Measurements from ENCODE around the gene KIF5C. TPM values are rescaled to one million over a fixed set of nuclear protein-coding genes. Genes with fewer than 3 reads are reported as not detected.

Gene KIF5C
- total and polyA plus RNA-seq, 2 of the 13 experiments (the other 11 are each of a cell fraction or from before 2014, with no cell fraction given): 0.15 to 0.20 TPM

- Histone ChIP-seq H3K4me1 (ENCODE audit: insufficient read depth, low read length) (no peaks in the 10 kb centered on the region), H3K4me2 (ENCODE audit: low read depth, low read length) (no peak overlapping the region), H3K36me3 (replicated peaks in 1 of 2; ENCODE audit: control insufficient read depth in 1 of 2, insufficient read depth in 2 of 2, low read length in 2 of 2) (no peaks in the 10 kb centered on the region), H3K27me3 (ENCODE audit: control insufficient read depth in 1 of 2, insufficient read depth in 2 of 2, low read length in 2 of 2) (peaks cover 0 to 15% of the 10 kb centered on the region in 2 experiments; a peak in 2 of 5 replicates), H4K20me1 (ENCODE audit: insufficient read depth, low read length) (no peaks in the 10 kb centered on the region), H3K9me3 (ENCODE audit: low read length) (no peaks in the 10 kb centered on the region), H3K4me3 (replicated peaks in 1 of 3; ENCODE audit: insufficient read depth in 1 of 3, low read depth in 2 of 3, low read length in 3 of 3) (no peak overlapping the region), H3K79me2 (ENCODE audit: insufficient read depth, low read length) (no peaks in the 10 kb centered on the region), H3K9ac (ENCODE audit: insufficient read depth, low read depth, low read length) (no peak overlapping the region), H2AFZ (ENCODE audit: low read length) (no peak overlapping the region), H3K27ac (ENCODE audit: extremely low read length, insufficient read depth, low read length) (no peak overlapping the region)
- no peak for TF ChIP-seq NFKB2 (CRISPR knock-in tag; IDR thresholded peaks at IDR 0.05; ENCODE audit: borderline replicate concordance)
- no peak for TF ChIP-seq ZNF207 (IDR thresholded peaks at IDR 0.05; ENCODE audit: borderline replicate concordance)
- TF ChIP-seq ZFP82 (CRISPR knock-in tag; IDR thresholded peaks at IDR 0.05; ENCODE audit: borderline replicate concordance): no peak
- no peak for TF ChIP-seq HOMEZ (CRISPR knock-in tag; IDR thresholded peaks at IDR 0.05; ENCODE audit: low read depth)
- no peak for TF ChIP-seq HNRNPLL (IDR thresholded peaks at IDR 0.05; ENCODE audit: low read depth, low read length, poor library complexity, severe bottlenecking)
- WGBS (ENCODE audit: low lambda C conversion rate): 0% methylated on average over 1 of the region's 1 CpG
- FAIRE-seq (no peak), DNase-seq (ENCODE audit: low spot score) (no peak), ATAC-seq (no peak)
- CTCF ChIA-PET (ENCODE audit: low intra/inter-chr PET ratio, low total read pairs): no interaction called here
- no TSS peak for BruUV-seq (replicated peaks)
- in situ Hi-C loops (cut with HindIII; ENCODE audit: extremely low pct_ligation_motif_present, low pct_unique_long_range_greater_than_20kb): no loop called here
- POLR2A ChIA-PET: no interaction called here
- intact Hi-C loops (cut with micrococcal nuclease; ENCODE audit: unreplicated experiment): no loop called here
Measured at GRCh38 chr2:148966438-148966758, 91.4 kb downstream of the KIF5C start.

- Histone ChIP-seq H3K79me2 (ENCODE audit: insufficient read depth, low read length) (no peaks in the 10 kb centered on the region), H3K9ac (ENCODE audit: insufficient read depth, low read depth, low read length) (no peak overlapping the region), H3K27me3 (ENCODE audit: control insufficient read depth in 1 of 2, insufficient read depth in 2 of 2, low read length in 2 of 2) (peaks cover 0 to 15% of the 10 kb centered on the region in 2 experiments; a peak in 2 of 5 replicates), H3K27ac (ENCODE audit: extremely low read length, insufficient read depth, low read length) (no peak overlapping the region), H3K4me2 (ENCODE audit: low read depth, low read length) (no peak overlapping the region), H3K4me3 (replicated peaks in 1 of 3; ENCODE audit: insufficient read depth in 1 of 3, low read depth in 2 of 3, low read length in 3 of 3) (no peak overlapping the region), H3K9me3 (ENCODE audit: low read length) (no peaks in the 10 kb centered on the region), H3K36me3 (replicated peaks in 1 of 2; ENCODE audit: control insufficient read depth in 1 of 2, insufficient read depth in 2 of 2, low read length in 2 of 2) (no peaks in the 10 kb centered on the region), H2AFZ (ENCODE audit: low read length) (no peak overlapping the region), H4K20me1 (ENCODE audit: insufficient read depth, low read length) (no peaks in the 10 kb centered on the region), H3K4me1 (ENCODE audit: insufficient read depth, low read length) (no peaks in the 10 kb centered on the region)
- DNase-seq (ENCODE audit: low spot score) (no peak), FAIRE-seq (no peak), ATAC-seq (no peak)
- intact Hi-C loops (cut with micrococcal nuclease; ENCODE audit: unreplicated experiment) (no loop called here), in situ Hi-C loops (cut with HindIII; ENCODE audit: extremely low pct_ligation_motif_present, low pct_unique_long_range_greater_than_20kb) (no loop called here)
- BruUV-seq (replicated peaks): no TSS peak
- ChIA-PET POLR2A (no interaction called here), CTCF (ENCODE audit: low intra/inter-chr PET ratio, low total read pairs) (no interaction called here)
- WGBS (ENCODE audit: low lambda C conversion rate): 34% methylated on average over 7 of the region's 7 CpGs
- TF ChIP-seq ZBTB33 (CRISPR knock-in tag; IDR thresholded peaks at IDR 0.05) (no peak), ZNF781 (CRISPR knock-in tag; IDR thresholded peaks at IDR 0.05; ENCODE audit: borderline replicate concordance, not compliant biosample characterization) (no peak), MBD4 (IDR thresholded peaks at IDR 0.05; ENCODE audit: borderline replicate concordance, low read length) (no peak), ZNF772 (CRISPR knock-in tag; IDR thresholded peaks at IDR 0.05) (no peak), ZNF24 (IDR thresholded peaks at IDR 0.05) (no peak), POLR2AphosphoS5 (IDR thresholded peaks at IDR 0.05; ENCODE audit: low read depth, low read length) (no peak)
Measured at GRCh38 chr2:148967056-148967455, 92.0 kb downstream of the KIF5C start.
